ENCODE results near the gene CBFA2T2.
"Not testable (repeated sequence)": the region's sequence is repeated elsewhere in the genome, so short reads cannot be mapped to it uniquely, and the experiment has no call there.

CBFA2T2 gene

GRCh38 chr20:33506576-33506975, 16.7 kb downstream of the CBFA2T2 start:
- no peak for DNase-seq (ENCODE audit: low read depth in 2 of 2)

- no peak for DNase-seq (ENCODE audit: low read depth in 2 of 2)
These were observed 17.6 kb downstream of the CBFA2T2 start for GRCh38 chr20:33507461-33507860.

GRCh38 chr20:33508015-33508414, 18.1 kb downstream of the CBFA2T2 start:
- not testable (repeated sequence) for DNase-seq (ENCODE audit: low read depth in 2 of 2)

- not testable (repeated sequence) for DNase-seq (ENCODE audit: low read depth in 2 of 2)
These were observed 19.2 kb downstream of the CBFA2T2 start for GRCh38 chr20:33509057-33509456.

DNA sequence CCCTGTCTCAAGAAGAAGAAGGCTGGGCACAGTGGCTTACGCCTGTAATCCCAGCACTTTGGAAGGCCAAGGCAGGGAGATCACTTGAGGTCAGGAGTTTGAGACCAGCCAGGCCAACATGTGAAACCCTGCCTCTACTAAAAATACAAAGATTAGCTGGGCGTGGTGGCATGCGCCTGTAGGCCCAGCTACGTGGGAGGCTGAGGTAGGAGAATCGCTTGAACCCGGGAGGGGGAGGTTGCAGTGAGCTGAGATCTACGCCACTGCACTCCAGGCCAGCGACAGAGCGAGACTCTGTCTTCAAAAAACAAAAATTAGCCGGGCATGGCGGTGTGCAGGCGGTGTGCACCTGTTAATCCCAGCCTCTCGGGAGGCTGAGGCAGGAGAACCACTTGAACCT, 22.0 kb downstream of the CBFA2T2 start:
- DNase-seq (ENCODE audit: low read depth in 2 of 2) = not testable (repeated sequence)

GRCh38 chr20:33515569-33516216, 25.8 kb downstream of the CBFA2T2 start:
- no peak for DNase-seq (ENCODE audit: low read depth in 2 of 2)

DNA sequence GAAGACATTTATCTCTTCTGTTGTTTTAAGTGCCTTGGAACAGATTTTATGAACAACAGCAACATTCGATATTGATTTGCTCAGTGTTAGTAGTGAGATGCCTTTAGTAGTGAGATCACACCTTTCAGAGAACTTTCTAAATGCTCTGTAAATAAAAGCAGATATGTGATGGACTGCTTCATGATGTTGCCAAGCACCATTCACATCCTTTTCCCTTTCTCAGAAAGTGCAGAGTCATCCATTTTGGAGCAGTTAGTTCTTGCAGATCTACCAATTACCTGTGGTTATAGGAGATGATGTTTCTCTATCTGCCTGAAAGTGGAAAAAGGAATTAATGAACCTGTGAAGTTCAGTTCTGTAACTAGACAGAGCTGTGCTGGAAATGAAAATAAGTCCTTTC, 27.0 kb downstream of the CBFA2T2 start:
- no peak for DNase-seq (ENCODE audit: low read depth in 2 of 2)

- DNase-seq (ENCODE audit: low read depth in 2 of 2) = no peak
These were observed 28.2 kb downstream of the CBFA2T2 start for GRCh38 chr20:33518071-33518470.

- DNase-seq (ENCODE audit: low read depth in 2 of 2) = no peak
These were observed 31.6 kb downstream of the CBFA2T2 start for GRCh38 chr20:33521461-33521860.

DNA sequence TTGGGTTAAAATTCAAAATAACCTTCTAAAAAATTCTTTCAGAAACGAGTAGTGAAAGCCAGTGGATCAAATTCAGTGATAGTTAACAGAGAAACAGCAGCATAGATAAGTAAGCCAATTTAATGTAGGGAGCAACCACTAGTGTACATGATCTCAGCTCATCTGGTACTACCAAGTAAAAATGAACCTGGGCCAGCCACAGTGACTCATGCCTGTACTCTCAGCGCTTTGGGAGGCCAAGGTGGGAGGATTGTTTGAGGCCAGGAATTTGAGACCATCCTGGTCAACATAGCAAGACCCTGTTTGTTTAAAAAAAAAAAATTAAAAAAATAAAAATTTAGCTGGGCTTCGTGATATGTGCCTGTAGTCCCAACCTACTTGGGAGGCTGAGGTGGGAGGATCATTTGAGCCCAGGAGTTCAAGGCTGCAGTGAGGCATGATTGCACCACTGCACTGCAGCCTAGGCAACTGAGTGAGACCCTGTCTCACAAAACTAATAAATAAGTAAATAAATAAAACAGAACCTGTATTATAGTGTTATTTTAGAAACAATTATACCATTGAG, 32.4 kb downstream of the CBFA2T2 start:
- no peak for DNase-seq (ENCODE audit: low read depth in 2 of 2)

DNA sequence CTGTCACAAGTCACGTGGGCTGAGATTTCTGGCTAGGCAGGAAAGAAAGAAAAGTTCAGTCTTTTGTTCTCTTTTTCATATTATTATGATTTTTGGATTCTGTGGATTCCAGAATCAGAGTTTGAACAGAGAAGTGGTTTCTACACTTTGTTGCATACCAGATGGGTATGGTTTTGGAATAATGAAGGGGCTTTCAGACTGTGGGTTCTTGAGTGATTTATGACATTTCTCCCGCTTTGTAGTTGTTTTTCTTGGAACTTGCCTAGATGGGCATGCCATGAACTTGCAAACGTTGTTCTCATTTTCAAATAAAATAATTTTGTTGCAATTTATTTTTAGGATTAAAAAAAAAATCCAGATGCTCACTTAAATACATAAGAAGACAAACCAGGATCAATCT, 34.4 kb downstream of the CBFA2T2 start:
- DNase-seq (ENCODE audit: low read depth in 2 of 2) = no peak

DNA sequence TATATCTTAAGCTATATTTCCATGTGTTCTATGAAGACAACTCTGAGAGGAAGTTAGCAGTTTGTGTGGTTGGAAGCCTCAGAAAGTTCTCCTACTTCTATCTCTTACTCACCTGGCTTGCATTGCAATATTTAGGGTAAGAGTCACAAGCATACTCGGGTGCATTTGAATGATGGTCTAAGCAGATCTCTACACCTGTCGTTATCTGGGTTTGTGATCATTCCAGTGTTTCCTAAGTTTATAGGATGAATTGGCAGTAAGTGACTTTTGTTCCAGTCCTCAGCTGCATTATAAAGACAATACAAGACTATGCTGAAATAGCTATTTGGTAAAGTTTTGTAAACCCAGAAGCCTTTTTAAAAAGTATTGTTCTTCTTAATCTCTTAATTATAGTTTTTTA, 36.9 kb downstream of the CBFA2T2 start:
- DNase-seq (ENCODE audit: low read depth in 2 of 2) = no peak

DNA sequence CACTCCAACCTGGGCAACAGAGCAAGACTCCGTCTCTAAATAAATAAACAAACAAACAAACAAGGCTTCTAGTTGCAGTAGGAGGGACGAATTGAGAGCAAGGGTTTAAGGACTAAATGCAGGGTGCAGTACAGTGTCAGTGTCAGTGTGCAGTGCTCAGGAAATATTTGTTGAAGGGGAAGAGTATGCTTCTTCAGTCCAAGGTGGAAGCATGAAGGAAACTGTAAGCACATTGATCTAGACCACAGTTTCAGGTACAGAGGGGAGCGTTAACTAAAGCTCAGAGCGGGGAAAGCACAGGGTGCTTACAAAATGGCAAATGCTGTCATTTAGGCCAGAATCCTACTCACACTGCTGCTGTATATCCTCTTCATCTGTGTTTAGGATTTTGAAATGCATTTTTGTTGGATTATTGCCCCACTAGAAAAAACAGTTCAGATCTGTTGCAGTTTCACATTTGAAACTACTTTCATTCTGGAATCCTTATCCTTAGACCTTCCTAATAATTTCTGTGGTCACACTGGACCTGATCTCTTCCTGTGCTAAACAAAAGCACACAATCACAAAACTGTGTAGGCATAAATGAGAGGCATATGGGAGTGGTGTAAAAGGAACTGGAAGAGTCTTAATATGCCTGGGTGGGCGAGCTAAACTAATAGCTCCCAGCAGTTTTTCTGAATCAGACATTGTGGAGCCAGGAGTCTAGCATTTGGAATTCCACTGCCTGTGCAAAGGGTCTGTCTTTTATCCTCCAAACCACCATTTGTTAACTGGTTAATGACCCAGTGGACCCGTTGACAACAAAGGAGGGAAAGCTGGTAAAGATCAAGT, 41.4 kb downstream of the CBFA2T2 start:
- no peak for DNase-seq (ENCODE audit: low read depth in 2 of 2)

DNA sequence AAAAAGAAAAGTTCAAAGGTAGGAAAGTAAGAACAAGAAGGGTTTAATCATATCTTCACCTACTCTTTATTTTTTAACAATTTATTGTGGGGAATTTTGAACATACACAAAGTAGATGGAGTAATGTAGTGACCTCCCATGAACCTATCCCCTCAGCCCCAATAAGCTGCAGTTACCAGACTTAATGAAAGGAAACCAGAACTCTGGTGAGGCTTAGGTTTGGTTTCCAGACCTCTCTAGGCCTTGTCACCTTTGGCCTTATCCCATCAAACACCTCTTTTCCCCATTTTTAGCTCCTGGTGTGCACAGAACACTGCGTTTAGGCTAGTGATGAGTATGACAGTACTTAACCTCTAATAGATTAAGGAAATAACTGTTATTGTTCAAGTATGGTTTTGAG, 42.0 kb downstream of the CBFA2T2 start:
- DNase-seq (ENCODE audit: low read depth in 2 of 2) = no peak

GRCh38 chr20:33532753-33533459, 43.0 kb downstream of the CBFA2T2 start:
- no peak for DNase-seq (ENCODE audit: low read depth in 2 of 2)

- not testable (repeated sequence) for DNase-seq (ENCODE audit: low read depth in 2 of 2)
These were observed 45.8 kb downstream of the CBFA2T2 start for GRCh38 chr20:33535717-33536116.

DNA sequence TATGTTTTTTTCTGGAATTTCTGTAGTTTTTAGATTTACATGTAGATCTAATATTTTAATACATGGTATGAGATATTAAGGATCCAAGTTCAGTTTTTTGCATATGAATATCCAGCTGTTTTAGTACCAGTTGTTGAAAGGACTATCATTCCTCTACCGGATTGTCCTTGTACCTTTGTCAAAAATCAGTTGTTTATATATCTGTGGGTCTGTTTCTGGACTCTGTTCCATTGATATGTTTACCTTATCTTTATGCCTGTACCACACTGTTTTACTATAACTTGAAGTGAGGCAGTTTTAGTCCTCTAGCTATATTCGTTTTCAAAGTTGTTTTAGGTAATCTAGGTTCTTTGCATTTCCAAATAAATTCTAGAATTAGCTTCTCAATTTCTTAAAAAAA, 47.7 kb downstream of the CBFA2T2 start:
- DNase-seq (ENCODE audit: low read depth in 2 of 2) = no peak

GRCh38 chr20:33539129-33539528, 49.2 kb downstream of the CBFA2T2 start:
- no peak for DNase-seq (ENCODE audit: low read depth in 2 of 2)

- DNase-seq (ENCODE audit: low read depth in 2 of 2) = no peak
These were observed 50.5 kb downstream of the CBFA2T2 start for GRCh38 chr20:33540427-33540826.

- DNase-seq (ENCODE audit: low read depth in 2 of 2) = no peak
These were observed 51.2 kb downstream of the CBFA2T2 start for GRCh38 chr20:33541074-33541473.

DNA sequence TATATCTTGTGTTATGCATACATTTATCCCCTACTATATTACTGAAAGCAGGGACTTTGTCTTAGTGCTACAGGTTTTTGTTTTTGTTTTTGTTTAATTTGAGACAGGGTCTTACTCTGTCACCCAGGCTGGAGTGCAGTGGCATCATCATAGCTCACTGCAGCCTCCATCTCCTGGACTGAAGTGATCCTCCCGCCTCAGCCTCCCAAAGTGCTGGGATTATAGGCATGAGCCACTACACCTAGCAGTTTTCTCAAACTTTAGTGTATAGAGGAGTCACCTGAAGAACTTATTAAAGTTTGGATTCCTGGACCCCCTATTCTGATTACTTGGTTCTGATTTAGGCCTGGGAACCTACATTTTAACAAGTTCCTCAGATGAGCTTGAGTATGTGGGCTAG, 51.9 kb downstream of the CBFA2T2 start:
- DNase-seq (ENCODE audit: low read depth in 2 of 2) = no peak

- no peak for DNase-seq (ENCODE audit: low read depth in 2 of 2)
These were observed 55.9 kb downstream of the CBFA2T2 start for GRCh38 chr20:33545763-33546162.
